Measurements from ENCODE around the gene DACH1. TPM values are rescaled to one million over a fixed set of nuclear protein-coding genes. Genes with fewer than 3 reads are reported as not detected.

DACH1 gene
- total RNA-seq, 1 donor from 2014 or later = 2.9 TPM

- intact Hi-C loops (cut with DNase I) = no loop called here
- ATAC-seq (ENCODE audit: poor library complexity) = no peak
- no peak for DNase-seq
Observed at GRCh38 chr13:71672512-71672911, 194.5 kb downstream of the DACH1 start.

GRCh38 chr13:71663431-71663830 lies 203.6 kb downstream of the DACH1 start:
- intact Hi-C loops (cut with DNase I) = no loop called here
- no peak for DNase-seq
- ATAC-seq (ENCODE audit: poor library complexity) = no peak

- no peak for ATAC-seq (ENCODE audit: poor library complexity)
- DNase-seq = no peak
- intact Hi-C loops (cut with DNase I) = no loop called here
Observed at GRCh38 chr13:71661921-71662320, 205.1 kb downstream of the DACH1 start.

GRCh38 chr13:71659404-71659803 lies 207.6 kb downstream of the DACH1 start:
- DNase-seq = no peak
- intact Hi-C loops (cut with DNase I) = no loop called here
- ATAC-seq (ENCODE audit: poor library complexity) = no peak

- intact Hi-C loops (cut with DNase I) = no loop called here
- DNase-seq = no peak
- no peak for ATAC-seq (ENCODE audit: poor library complexity)
Observed at GRCh38 chr13:71645467-71645866, 221.5 kb downstream of the DACH1 start.

GRCh38 chr13:71644579-71644978 lies 222.4 kb downstream of the DACH1 start:
- ATAC-seq (ENCODE audit: poor library complexity) (no peak), DNase-seq (no peak)
- intact Hi-C loops (cut with DNase I) = no loop called here

- intact Hi-C loops (cut with DNase I) = no loop called here
- no peak for DNase-seq
- ATAC-seq (ENCODE audit: poor library complexity) = no peak
Observed at GRCh38 chr13:71643448-71643860, 223.6 kb downstream of the DACH1 start.

GRCh38 chr13:71638751-71639150 lies 228.3 kb downstream of the DACH1 start:
- DNase-seq = no peak
- ATAC-seq (ENCODE audit: poor library complexity) = no peak
- intact Hi-C loops (cut with DNase I) = no loop called here

- no peak for DNase-seq
- intact Hi-C loops (cut with DNase I) = no loop called here
- ATAC-seq (ENCODE audit: poor library complexity) = no peak
Observed at GRCh38 chr13:71634602-71635443, 232.2 kb downstream of the DACH1 start.

- no peak for DNase-seq
- no peak for ATAC-seq (ENCODE audit: poor library complexity)
- intact Hi-C loops (cut with DNase I) = no loop called here
Observed at GRCh38 chr13:71634182-71634581, 232.8 kb downstream of the DACH1 start.

- intact Hi-C loops (cut with DNase I) = no loop called here
- no peak for ATAC-seq (ENCODE audit: poor library complexity)
- DNase-seq = no peak
Observed at GRCh38 chr13:71632721-71633120, 234.3 kb downstream of the DACH1 start.

- intact Hi-C loops (cut with DNase I) = no loop called here
- DNase-seq = no peak
- ATAC-seq (ENCODE audit: poor library complexity) = no peak
Observed at GRCh38 chr13:71632206-71632605, 234.8 kb downstream of the DACH1 start.

GRCh38 chr13:71629167-71629566 lies 237.8 kb downstream of the DACH1 start:
- DNase-seq = no peak
- intact Hi-C loops (cut with DNase I) = no loop called here
- ATAC-seq (ENCODE audit: poor library complexity) = no peak

GRCh38 chr13:71626421-71627117 lies 240.4 kb downstream of the DACH1 start:
- DNase-seq (no peak), ATAC-seq (ENCODE audit: poor library complexity) (no peak)
- intact Hi-C loops (cut with DNase I) = no loop called here

GRCh38 chr13:71625694-71626093 lies 241.3 kb downstream of the DACH1 start:
- ATAC-seq (ENCODE audit: poor library complexity) = no peak
- intact Hi-C loops (cut with DNase I) = no loop called here

GRCh38 chr13:71624653-71625600 lies 242.1 kb downstream of the DACH1 start:
- ATAC-seq (ENCODE audit: poor library complexity) (no peak), DNase-seq (no peak)
- intact Hi-C loops (cut with DNase I) = no loop called here

More at GRCh38 chr13:71625694-71626093, 241.3 kb downstream of the DACH1 start:
- no peak for DNase-seq

GRCh38 chr13:71621174-71622124 lies 245.6 kb downstream of the DACH1 start:
- DNase-seq (no peak), ATAC-seq (ENCODE audit: poor library complexity) (no peak)
- intact Hi-C loops (cut with DNase I) = no loop called here

GRCh38 chr13:71619096-71619495 lies 247.9 kb downstream of the DACH1 start:
- intact Hi-C loops (cut with DNase I) = no loop called here
- ATAC-seq (ENCODE audit: poor library complexity) (no peak), DNase-seq (no peak)
